ENCODE measurements around the gene RGMA. TPM values are rescaled to one million over a fixed set of nuclear protein-coding genes. Genes with fewer than 3 reads are reported as not detected.

RGMA gene
- total RNA-seq, 6 experiments from 2014 or later = 0.06 to 0.32 (median 0.25) TPM; not detected in 2

DNA sequence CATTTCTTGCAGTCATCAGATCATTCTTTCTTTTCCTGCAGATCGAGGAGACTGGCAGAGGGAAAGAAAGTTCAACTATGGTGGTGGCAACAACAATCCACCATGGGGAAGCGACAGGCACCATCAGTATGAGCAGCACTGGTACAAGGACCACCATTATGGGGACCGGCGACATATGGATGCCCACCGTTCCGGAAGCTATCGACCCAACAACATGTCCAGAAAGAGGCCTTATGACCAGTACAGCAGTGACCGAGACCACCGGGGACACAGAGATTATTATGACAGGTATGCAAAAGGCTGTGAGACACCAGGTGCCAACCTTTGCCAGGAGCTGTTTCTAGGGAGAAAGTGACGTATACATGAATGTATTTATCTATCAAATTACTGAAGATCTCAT, 69.0 kb downstream of the RGMA start:
- intact Hi-C loops (cut with DNase I) = no loop called here
- Histone ChIP-seq H3K27ac (no peak overlapping the region), H3K9me3 (no peaks in the 10 kb centered on the region), H3K4me1 (no peaks in the 10 kb centered on the region), H3K36me3 (peaks cover 17 to 98% (median 59%) of the 10 kb centered on the region in 4 donors), H3K4me3 (no peak overlapping the region), H3K27me3 (no peaks in the 10 kb centered on the region)
- TF ChIP-seq, protein P1, sequence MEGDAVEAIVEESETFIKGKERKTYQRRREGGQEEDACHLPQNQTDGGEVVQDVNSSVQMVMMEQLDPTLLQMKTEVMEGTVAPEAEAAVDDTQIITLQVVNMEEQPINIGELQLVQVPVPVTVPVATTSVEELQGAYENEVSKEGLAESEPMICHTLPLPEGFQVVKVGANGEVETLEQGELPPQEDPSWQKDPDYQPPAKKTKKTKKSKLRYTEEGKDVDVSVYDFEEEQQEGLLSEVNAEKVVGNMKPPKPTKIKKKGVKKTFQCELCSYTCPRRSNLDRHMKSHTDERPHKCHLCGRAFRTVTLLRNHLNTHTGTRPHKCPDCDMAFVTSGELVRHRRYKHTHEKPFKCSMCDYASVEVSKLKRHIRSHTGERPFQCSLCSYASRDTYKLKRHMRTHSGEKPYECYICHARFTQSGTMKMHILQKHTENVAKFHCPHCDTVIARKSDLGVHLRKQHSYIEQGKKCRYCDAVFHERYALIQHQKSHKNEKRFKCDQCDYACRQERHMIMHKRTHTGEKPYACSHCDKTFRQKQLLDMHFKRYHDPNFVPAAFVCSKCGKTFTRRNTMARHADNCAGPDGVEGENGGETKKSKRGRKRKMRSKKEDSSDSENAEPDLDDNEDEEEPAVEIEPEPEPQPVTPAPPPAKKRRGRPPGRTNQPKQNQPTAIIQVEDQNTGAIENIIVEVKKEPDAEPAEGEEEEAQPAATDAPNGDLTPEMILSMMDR (IDR thresholded peaks at IDR 0.05) = no peak
- no peak for TF ChIP-seq POLR2A (IDR thresholded peaks at IDR 0.05)
- DNase-seq (no peak), ATAC-seq (no peak)
- WGBS (ENCODE audit: insufficient coverage, low coverage, low lambda C conversion rate, missing lambda C conversion rate) = 98% methylated on average over 9 of the region's 10 CpGs

DNA sequence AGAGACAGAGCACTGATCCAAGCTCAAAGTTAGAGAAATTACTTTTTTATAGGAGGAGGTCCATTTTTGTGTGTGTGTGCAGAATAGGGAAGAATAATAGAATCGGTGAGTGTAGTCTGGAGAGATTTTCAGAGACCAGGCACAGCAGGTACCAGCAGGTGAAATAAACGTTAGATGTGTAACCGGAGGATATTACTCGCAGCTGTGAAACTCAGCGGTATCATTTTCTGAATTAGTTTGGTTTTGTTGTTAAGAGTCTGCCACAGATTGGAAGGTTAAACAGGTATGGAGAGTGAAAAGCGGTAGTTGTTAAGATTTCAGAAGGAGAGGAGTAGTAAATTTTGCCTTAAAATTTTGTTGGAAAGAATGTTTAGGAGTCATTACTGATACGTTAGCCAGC, 69.9 kb downstream of the RGMA start:
- intact Hi-C loops (cut with DNase I) = no loop called here
- no peak overlapping the region for H3K27ac ChIP-seq
- TF ChIP-seq, protein P1 (IDR thresholded peaks at IDR 0.05) = no peak
- no peak for TF ChIP-seq POLR2A (IDR thresholded peaks at IDR 0.05)
- H3K9me3 ChIP-seq = no peaks in the 10 kb centered on the region
- DNase-seq (no peak), ATAC-seq (no peak)
- H3K27me3 ChIP-seq = no peaks in the 10 kb centered on the region
- no peaks in the 10 kb centered on the region for H3K4me1 ChIP-seq
- H3K36me3 ChIP-seq = peaks cover 21 to 98% (median 59%) of the 10 kb centered on the region in 4 donors
- WGBS (ENCODE audit: insufficient coverage, low coverage, low lambda C conversion rate, missing lambda C conversion rate) = 83% methylated on average over 4 of the region's 7 CpGs
- no peak overlapping the region for H3K4me3 ChIP-seq

DNA sequence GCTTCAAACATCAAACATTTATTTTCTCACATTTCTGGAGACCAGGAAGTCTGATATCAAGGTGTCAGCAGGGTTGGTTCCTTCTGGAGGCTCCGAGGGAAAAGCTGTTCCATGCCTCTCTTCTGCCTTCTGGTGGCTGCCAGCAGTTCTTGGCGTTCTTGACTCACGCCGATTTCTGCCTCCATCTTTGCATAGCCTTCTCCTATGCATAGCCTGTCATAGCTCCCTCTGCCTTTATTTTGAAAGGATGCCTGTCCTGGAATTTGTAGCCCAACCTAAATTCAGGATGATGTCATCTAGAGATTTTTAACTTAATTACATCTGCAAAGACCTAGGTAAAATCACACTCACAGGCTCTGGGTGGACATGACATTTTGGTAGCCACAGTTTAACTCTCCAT, 70.4 kb downstream of the RGMA start:
- Histone ChIP-seq H3K27ac (no peak overlapping the region), H3K27me3 (no peaks in the 10 kb centered on the region), H3K36me3 (peaks cover 21 to 98% (median 60%) of the 10 kb centered on the region in 4 donors), H3K9me3 (no peaks in the 10 kb centered on the region), H3K4me1 (no peaks in the 10 kb centered on the region), H3K4me3 (no peak overlapping the region)
- TF ChIP-seq POLR2A (IDR thresholded peaks at IDR 0.05) = no peak
- TF ChIP-seq, protein P1 (IDR thresholded peaks at IDR 0.05) = no peak
- DNase-seq = no peak
- intact Hi-C loops (cut with DNase I) = no loop called here
- WGBS (ENCODE audit: insufficient coverage, low coverage, low lambda C conversion rate, missing lambda C conversion rate) = 90% methylated on average over 4 of the region's 4 CpGs
- ATAC-seq = no peak

DNA sequence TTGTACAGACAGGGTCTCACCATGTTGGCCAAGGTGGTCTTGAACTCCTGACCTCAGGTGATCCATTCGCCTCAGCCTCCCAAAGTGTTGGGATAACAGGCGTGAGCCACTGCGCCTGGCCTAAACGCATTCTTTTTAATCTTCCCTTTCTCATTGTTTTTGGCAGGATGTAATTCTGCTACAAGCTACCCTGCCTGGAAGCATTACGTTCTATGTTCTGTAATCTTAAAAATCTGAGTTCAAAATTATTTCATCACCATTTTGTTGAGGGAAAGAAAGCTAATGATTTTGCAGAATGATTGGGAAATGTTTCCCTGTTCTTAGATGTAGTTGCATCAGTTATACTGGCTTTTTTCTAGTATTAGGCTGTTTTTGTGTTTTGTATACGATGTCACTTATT, 71.5 kb downstream of the RGMA start:
- Histone ChIP-seq H3K27me3 (no peaks in the 10 kb centered on the region), H3K36me3 (peaks cover 17 to 99% (median 67%) of the 10 kb centered on the region in 4 donors), H3K27ac (no peak overlapping the region), H3K4me1 (no peaks in the 10 kb centered on the region), H3K9me3 (no peaks in the 10 kb centered on the region), H3K4me3 (no peak overlapping the region)
- DNase-seq (no peak), ATAC-seq (peak in 1 of 4 donors; percentile 27)
- TF ChIP-seq, protein P1 (IDR thresholded peaks at IDR 0.05) = no peak
- no peak for TF ChIP-seq POLR2A (IDR thresholded peaks at IDR 0.05)
- intact Hi-C loops (cut with DNase I) = no loop called here
- WGBS (ENCODE audit: insufficient coverage, low coverage, low lambda C conversion rate, missing lambda C conversion rate) = 68% methylated on average over 6 of the region's 6 CpGs

DNA sequence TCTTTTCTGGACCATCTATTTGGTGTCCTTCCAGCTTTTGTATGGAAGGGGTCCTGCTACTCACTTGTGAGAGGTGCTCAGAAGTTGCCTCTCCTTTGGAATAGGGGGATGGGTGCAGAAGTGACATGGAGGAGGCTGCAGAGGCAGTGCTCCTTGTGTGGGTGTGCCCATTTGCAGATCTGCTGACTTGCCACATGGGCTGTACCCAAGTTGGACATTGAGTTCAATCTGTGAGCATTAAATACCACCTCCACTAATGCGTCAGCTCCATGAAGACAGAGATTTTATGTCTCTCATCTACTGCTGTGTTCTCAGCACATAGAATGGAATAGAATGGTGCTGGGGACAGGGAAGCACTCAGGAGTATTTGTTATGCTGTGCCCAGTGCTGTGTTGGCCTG, 76.2 kb downstream of the RGMA start:
- no peaks in the 10 kb centered on the region for H3K4me1 ChIP-seq
- ATAC-seq = peak in 1 of 4 donors; percentile 28
- no peaks in the 10 kb centered on the region for H3K27me3 ChIP-seq
- TF ChIP-seq, protein P1 (IDR thresholded peaks at IDR 0.05) = no peak
- TF ChIP-seq POLR2A (IDR thresholded peaks at IDR 0.05) = no peak
- DNase-seq = no peak
- intact Hi-C loops (cut with DNase I) = no loop called here
- H3K9me3 ChIP-seq = no peaks in the 10 kb centered on the region
- H3K27ac ChIP-seq = no peak overlapping the region
- no peak overlapping the region for H3K4me3 ChIP-seq
- WGBS (ENCODE audit: insufficient coverage, low coverage, low lambda C conversion rate, missing lambda C conversion rate) = 100% methylated on average over 1 of the region's 1 CpG
- peaks cover 8 to 100% (median 66%) of the 10 kb centered on the region in 4 donors for H3K36me3 ChIP-seq

All from right lobe of liver (tissue), 6 donors.